HepG2 (cell line): Measurements from ENCODE around the gene PRSS48.

Experiments
- ARNTL ChIP-seq: sonication (generic); formaldehyde crosslinking; IDR thresholded peaks from 2 replicates; pipeline ENCODE4 v1.4.0; 2020; ENCODE audit warnings: mild to moderate bottlenecking, missing genetic modification reagents
- KDM1A ChIP-seq: IDR thresholded peaks from 2 replicates; pipeline ENCODE4 v1.6.1; 2016; ENCODE audit warnings: missing compliant biosample characterization
- POLR2A ChIP-seq, 2 experiments: IDR thresholded peaks; 2 replicates each; pipeline ENCODE4 v1.6.1; 2011; ENCODE audit warnings: low read depth in 2 of 2, low read length in 2 of 2, mild to moderate bottlenecking in 1 of 2, moderate library complexity in 1 of 2; ENCODE audit not compliant: insufficient read depth in 1 of 2
- POLR2AphosphoS5 ChIP-seq: IDR thresholded peaks from 2 replicates; pipeline ENCODE4 v1.6.1; 2012; ENCODE audit warnings: low read depth, low read length
- ZIK1 ChIP-seq: sonication (generic); formaldehyde crosslinking; IDR thresholded peaks from 2 replicates; pipeline ENCODE4 v1.5.0; 2020; ENCODE audit warnings: mild to moderate bottlenecking, low read depth, missing genetic modification reagents, borderline replicate concordance
- ZMAT3 ChIP-seq: sonication (generic); formaldehyde crosslinking; conservative IDR thresholded peaks from 2 replicates; pipeline ENCODE4 v1.7.0; 2021; ENCODE audit warnings: missing genetic modification reagents
- ZNF335 ChIP-seq: sonication (generic); formaldehyde crosslinking; IDR thresholded peaks from 2 replicates; pipeline ENCODE4 v1.4.0; 2020; ENCODE audit warnings: missing genetic modification reagents
- TF ChIP-seq, protein P1 (sequence below): sonication (generic); formaldehyde crosslinking; IDR thresholded peaks from 2 replicates; pipeline ENCODE4 v1.5.0; 2020; ENCODE audit warnings: mild to moderate bottlenecking, missing genetic modification reagents, moderate library complexity

DNA sequence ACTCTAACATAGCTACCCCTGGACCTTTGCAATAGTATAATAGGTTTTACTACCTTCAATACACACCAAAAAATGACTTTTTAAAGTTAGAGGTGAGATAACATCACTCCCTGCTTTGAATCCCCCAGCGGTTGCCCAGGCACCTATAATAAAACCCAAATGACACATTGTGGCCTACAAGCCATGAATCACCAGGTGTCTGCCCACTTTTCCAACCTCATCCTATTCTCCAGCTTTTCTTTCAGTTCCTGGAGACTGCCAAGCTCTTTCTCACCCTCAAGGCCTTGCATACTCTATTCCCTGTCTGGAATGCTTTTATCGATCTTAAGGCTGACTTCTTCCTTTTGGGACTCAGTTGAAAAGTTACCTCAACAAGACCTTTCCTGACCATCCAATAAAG is 16.4 kb upstream of the PRSS48 start:
- TF ChIP-seq ZNF335 (CRISPR knock-in tag) (no peak), KDM1A (CRISPR knock-in tag) (no peak), POLR2A (IDR thresholded peaks at IDR 0.05; ENCODE audit: insufficient read depth in 1 of 2, low read depth in 2 of 2, low read length in 2 of 2) (no peak), ZMAT3 (no peak), POLR2AphosphoS5 (no peak), ZIK1 (CRISPR knock-in tag) (no peak), ARNTL (CRISPR knock-in tag) (no peak)
- TF ChIP-seq, protein P1, sequence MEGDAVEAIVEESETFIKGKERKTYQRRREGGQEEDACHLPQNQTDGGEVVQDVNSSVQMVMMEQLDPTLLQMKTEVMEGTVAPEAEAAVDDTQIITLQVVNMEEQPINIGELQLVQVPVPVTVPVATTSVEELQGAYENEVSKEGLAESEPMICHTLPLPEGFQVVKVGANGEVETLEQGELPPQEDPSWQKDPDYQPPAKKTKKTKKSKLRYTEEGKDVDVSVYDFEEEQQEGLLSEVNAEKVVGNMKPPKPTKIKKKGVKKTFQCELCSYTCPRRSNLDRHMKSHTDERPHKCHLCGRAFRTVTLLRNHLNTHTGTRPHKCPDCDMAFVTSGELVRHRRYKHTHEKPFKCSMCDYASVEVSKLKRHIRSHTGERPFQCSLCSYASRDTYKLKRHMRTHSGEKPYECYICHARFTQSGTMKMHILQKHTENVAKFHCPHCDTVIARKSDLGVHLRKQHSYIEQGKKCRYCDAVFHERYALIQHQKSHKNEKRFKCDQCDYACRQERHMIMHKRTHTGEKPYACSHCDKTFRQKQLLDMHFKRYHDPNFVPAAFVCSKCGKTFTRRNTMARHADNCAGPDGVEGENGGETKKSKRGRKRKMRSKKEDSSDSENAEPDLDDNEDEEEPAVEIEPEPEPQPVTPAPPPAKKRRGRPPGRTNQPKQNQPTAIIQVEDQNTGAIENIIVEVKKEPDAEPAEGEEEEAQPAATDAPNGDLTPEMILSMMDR (CRISPR knock-in tag), result no peak
